GM15510 (cell line): ENCODE results near the gene SLC9A1.

Experiments used
- POLR2A ChIP-seq: IDR thresholded peaks from 3 replicates; pipeline ENCODE4 v1.6.1; 2011; ENCODE audit warnings: borderline replicate concordance; ENCODE audit not compliant: insufficient read length; ENCODE audit errors: extremely low read depth

SLC9A1 gene

GRCh38 chr1:27084107-27084506 lies 70.8 kb downstream of the SLC9A1 start:
- TF ChIP-seq POLR2A, result no peak

- no peak for TF ChIP-seq POLR2A
Observed at GRCh38 chr1:27077968-27078367, 77.0 kb downstream of the SLC9A1 start.

- no peak for TF ChIP-seq POLR2A
Observed at GRCh38 chr1:27076803-27077202, 78.1 kb downstream of the SLC9A1 start.

GRCh38 chr1:27074175-27074780 lies 80.6 kb downstream of the SLC9A1 start:
- TF ChIP-seq POLR2A, result no peak

GRCh38 chr1:27071049-27071416 lies 83.9 kb downstream of the SLC9A1 start:
- TF ChIP-seq POLR2A, result no peak

- no peak for TF ChIP-seq POLR2A
Observed at GRCh38 chr1:27070390-27071048, 84.4 kb downstream of the SLC9A1 start.

GRCh38 chr1:27068922-27069321 lies 86.0 kb downstream of the SLC9A1 start:
- TF ChIP-seq POLR2A, result no peak

- no peak for TF ChIP-seq POLR2A
Observed at GRCh38 chr1:27065999-27066630, 88.8 kb downstream of the SLC9A1 start.

GRCh38 chr1:27060891-27061290 lies 94.0 kb downstream of the SLC9A1 start:
- TF ChIP-seq POLR2A, result no peak

GRCh38 chr1:27058966-27059669 lies 95.8 kb downstream of the SLC9A1 start:
- no peak for TF ChIP-seq POLR2A

- no peak for TF ChIP-seq POLR2A
Observed at GRCh38 chr1:27057801-27058625, 96.9 kb downstream of the SLC9A1 start.

GRCh38 chr1:27057389-27057788 lies 97.5 kb downstream of the SLC9A1 start:
- TF ChIP-seq POLR2A, result no peak

- no peak for TF ChIP-seq POLR2A
Observed at GRCh38 chr1:27053977-27054753, 100.8 kb downstream of the SLC9A1 start.

GRCh38 chr1:27052527-27052926 lies 102.4 kb downstream of the SLC9A1 start:
- no peak for TF ChIP-seq POLR2A
